Hepatocyte (in vitro differentiated cells): ENCODE results near the gene HES5. TPM values are rescaled to one million over a fixed set of nuclear protein-coding genes. Genes with fewer than 3 reads are reported as not detected.

Experiments used
- DNase-seq: peaks from one replicate; pipeline ENCODE4 v3.0.0-alpha.2; 2016; ENCODE audit warnings: low spot score
- H2AFZ ChIP-seq: fragments of 200-600 bp; sonication (generic); 2 replicates; pipeline ENCODE4 v1.6.0; 2016; ENCODE audit warnings: antibody characterized with exemption, mild to moderate bottlenecking
- H3K27ac ChIP-seq: fragments of 200-600 bp; sonication (generic); 2 replicates; pipeline ENCODE4 v1.5.1; 2016; ENCODE audit warnings: mild to moderate bottlenecking
- H3K27me3 ChIP-seq: fragments of 200-600 bp; sonication (generic); 2 replicates; pipeline ENCODE4 v1.6.1; 2016
- H3K36me3 ChIP-seq: fragments of 200-600 bp; sonication (generic); replicated peaks from 2 replicates; pipeline ENCODE4 v1.5.1; 2016; ENCODE audit warnings: low read depth; ENCODE audit not compliant: insufficient read depth
- H3K4me1 ChIP-seq: fragments of 200-600 bp; sonication (generic); 2 replicates; pipeline ENCODE4 v1.5.1; 2016; ENCODE audit warnings: mild to moderate bottlenecking, moderate library complexity; ENCODE audit not compliant: insufficient read depth
- H3K4me2 ChIP-seq: fragments of 200-600 bp; sonication (generic); 2 replicates; pipeline ENCODE4 v1.6.0; 2016
- H3K4me3 ChIP-seq: fragments of 200-600 bp; sonication (generic); 2 replicates; pipeline ENCODE4 v1.5.1; 2016; ENCODE audit warnings: mild to moderate bottlenecking
- H3K79me2 ChIP-seq: fragments of 200-600 bp; sonication (generic); 2 replicates; pipeline ENCODE4 v1.6.0; 2017; ENCODE audit warnings: mild to moderate bottlenecking
- H3K9me2 ChIP-seq: fragments of 200-600 bp; sonication (generic); replicated peaks from 2 replicates; pipeline ENCODE4 v1.6.0; 2017; ENCODE audit warnings: mild to moderate bottlenecking; ENCODE audit not compliant: insufficient read depth
- H3K9me3 ChIP-seq: fragments of 200-600 bp; sonication (generic); 2 replicates; pipeline ENCODE4 v1.5.1; 2016; ENCODE audit warnings: low read depth, mild to moderate bottlenecking
- H4K20me1 ChIP-seq: fragments of 200-600 bp; sonication (generic); 2 replicates; pipeline ENCODE4 v1.6.0; 2016; ENCODE audit warnings: mild to moderate bottlenecking; ENCODE audit not compliant: insufficient read depth, poor library complexity, severe bottlenecking
- EZH2 ChIP-seq: fragments of 200-600 bp; sonication (generic); IDR thresholded peaks from 2 replicates; pipeline ENCODE4 v1.6.1; 2016; ENCODE audit warnings: antibody characterized with exemption, mild to moderate bottlenecking, borderline replicate concordance
- EZH2phosphoT487 ChIP-seq: fragments of 200-600 bp; sonication (generic); IDR thresholded peaks from one replicate; pipeline ENCODE4 v1.6.1; 2018; ENCODE audit warnings: antibody characterized with exemption, mild to moderate bottlenecking, low read depth, moderate library complexity; ENCODE audit not compliant: unreplicated experiment, severe bottlenecking
- WGBS: methylation state at CpG from one replicate; pipeline ENCODE4 v1.1.6; 2016; ENCODE audit warnings: low lambda C conversion rate; ENCODE audit errors: missing lambda C conversion rate; 5-methylcytosine and 5-hydroxymethylcytosine counted together
- polyA plus RNA-seq: library from polyadenylated mRNA; unstranded; fragments of >200 nt; fragmentation: Nextera tagmentation; extraction: Ambion mirVana; gene quantifications from 2 replicates; pipeline ENCODE4 v1.2.1, GENCODE V29; 2016
- total RNA-seq: library from RNA; depleted of rRNA; stranded (reverse); fragments of >200 nt; gene quantifications from 2 replicates; pipeline ENCODE4 v1.2.3, GENCODE V29; 2014
- TF ChIP-seq, protein P1 (sequence below): fragments of 200-600 bp; sonication (generic); IDR thresholded peaks from 2 replicates; pipeline ENCODE4 v1.5.1; 2016; ENCODE audit warnings: antibody characterized with exemption, mild to moderate bottlenecking; ENCODE audit not compliant: poor library complexity

HES5 gene
- total and polyA plus RNA-seq, 2 experiments from 2014 or later = 1.0 TPM; not detected in 1

GRCh38 chr1:2564006-2564814 lies 34.1 kb upstream of the HES5 start:
- Histone ChIP-seq H3K4me3 (no peak overlapping the region), H3K4me2 (no peak overlapping the region), H3K79me2 (no peaks in the 10 kb centered on the region), H4K20me1 (no peaks in the 10 kb centered on the region), H3K4me1 (no peaks in the 10 kb centered on the region), H3K9me3 (no peaks in the 10 kb centered on the region), H3K9me2 (no peaks in the 10 kb centered on the region), H3K36me3 (no peaks in the 10 kb centered on the region), H2AFZ (no peak overlapping the region), H3K27ac (no peak overlapping the region), H3K27me3 (no peaks in the 10 kb centered on the region)
- 89% methylated on average over 19 of the region's 20 CpGs for WGBS
- TF ChIP-seq EZH2 = no peak
- no peak for TF ChIP-seq EZH2phosphoT487
- TF ChIP-seq, protein P1, sequence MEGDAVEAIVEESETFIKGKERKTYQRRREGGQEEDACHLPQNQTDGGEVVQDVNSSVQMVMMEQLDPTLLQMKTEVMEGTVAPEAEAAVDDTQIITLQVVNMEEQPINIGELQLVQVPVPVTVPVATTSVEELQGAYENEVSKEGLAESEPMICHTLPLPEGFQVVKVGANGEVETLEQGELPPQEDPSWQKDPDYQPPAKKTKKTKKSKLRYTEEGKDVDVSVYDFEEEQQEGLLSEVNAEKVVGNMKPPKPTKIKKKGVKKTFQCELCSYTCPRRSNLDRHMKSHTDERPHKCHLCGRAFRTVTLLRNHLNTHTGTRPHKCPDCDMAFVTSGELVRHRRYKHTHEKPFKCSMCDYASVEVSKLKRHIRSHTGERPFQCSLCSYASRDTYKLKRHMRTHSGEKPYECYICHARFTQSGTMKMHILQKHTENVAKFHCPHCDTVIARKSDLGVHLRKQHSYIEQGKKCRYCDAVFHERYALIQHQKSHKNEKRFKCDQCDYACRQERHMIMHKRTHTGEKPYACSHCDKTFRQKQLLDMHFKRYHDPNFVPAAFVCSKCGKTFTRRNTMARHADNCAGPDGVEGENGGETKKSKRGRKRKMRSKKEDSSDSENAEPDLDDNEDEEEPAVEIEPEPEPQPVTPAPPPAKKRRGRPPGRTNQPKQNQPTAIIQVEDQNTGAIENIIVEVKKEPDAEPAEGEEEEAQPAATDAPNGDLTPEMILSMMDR = no peak
- no peak for DNase-seq

GRCh38 chr1:2563205-2563604 lies 33.1 kb upstream of the HES5 start:
- Histone ChIP-seq H3K4me1 (no peaks in the 10 kb centered on the region), H3K9me2 (no peaks in the 10 kb centered on the region), H3K36me3 (no peaks in the 10 kb centered on the region), H2AFZ (no peak overlapping the region), H3K27me3 (no peaks in the 10 kb centered on the region), H3K4me3 (no peak overlapping the region), H4K20me1 (no peaks in the 10 kb centered on the region), H3K4me2 (no peak overlapping the region), H3K27ac (no peak overlapping the region), H3K79me2 (no peaks in the 10 kb centered on the region), H3K9me3 (no peaks in the 10 kb centered on the region)
- WGBS = 87% methylated on average over 15 of the region's 18 CpGs
- no peak for DNase-seq
- TF ChIP-seq, protein P1 = no peak
- TF ChIP-seq EZH2phosphoT487 = no peak
- no peak for TF ChIP-seq EZH2

- Histone ChIP-seq H3K9me3 (no peaks in the 10 kb centered on the region), H3K4me3 (no peak overlapping the region), H3K36me3 (no peaks in the 10 kb centered on the region), H3K4me2 (no peak overlapping the region), H3K9me2 (no peaks in the 10 kb centered on the region), H2AFZ (no peak overlapping the region), H4K20me1 (no peaks in the 10 kb centered on the region), H3K27me3 (no peaks in the 10 kb centered on the region), H3K79me2 (no peaks in the 10 kb centered on the region), H3K27ac (no peak overlapping the region), H3K4me1 (no peaks in the 10 kb centered on the region)
- WGBS = 94% methylated on average over 22 of the region's 24 CpGs
- no peak for DNase-seq
- TF ChIP-seq EZH2 = no peak
- TF ChIP-seq, protein P1 = peak; percentile 9
Observed at GRCh38 chr1:2561898-2562895, 32.1 kb upstream of the HES5 start.
